Kidney capillary endothelial cell (primary cell): ENCODE data around the gene KANSL1.
"Not testable (repeated sequence)": the region's sequence is repeated elsewhere in the genome, so short reads cannot be mapped to it uniquely, and the experiment has no call there.

Experiments
- DNase-seq: peaks from one replicate; pipeline ENCODE4 v3.0.0-alpha.2; 2018; ENCODE audit warnings: low spot score

KANSL1 gene

GRCh38 chr17:46110219-46110618 lies 83.0 kb downstream of the KANSL1 start:
- no peak for DNase-seq

- no peak for DNase-seq
Observed at GRCh38 chr17:46109603-46110189, 83.5 kb downstream of the KANSL1 start.

- no peak for DNase-seq
Observed at GRCh38 chr17:46108550-46109110, 84.6 kb downstream of the KANSL1 start.

DNA sequence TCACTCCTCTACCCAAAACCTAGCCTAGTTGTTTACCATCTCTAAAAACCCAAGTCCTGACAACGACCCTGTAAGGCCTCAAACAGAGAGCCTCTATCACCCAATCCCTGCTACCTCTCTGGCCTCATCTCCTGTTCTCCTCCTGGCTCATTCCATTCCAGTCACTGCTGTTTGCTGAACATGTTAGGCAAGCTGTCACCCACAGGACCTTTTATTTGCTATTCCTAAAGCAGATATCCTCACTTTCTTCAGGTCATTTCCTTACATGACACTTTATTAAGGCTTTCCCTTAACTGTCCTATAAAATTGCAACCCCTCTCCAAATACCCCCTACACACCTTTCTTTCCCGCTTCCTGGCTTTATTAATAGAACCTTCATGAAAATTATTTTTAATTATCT lies 85.1 kb downstream of the KANSL1 start:
- DNase-seq: no peak

- peak; percentile 58 for DNase-seq
Observed at GRCh38 chr17:46106966-46107644, 86.1 kb downstream of the KANSL1 start.

GRCh38 chr17:46102806-46103205 lies 90.4 kb downstream of the KANSL1 start:
- not testable (repeated sequence) for DNase-seq

DNA sequence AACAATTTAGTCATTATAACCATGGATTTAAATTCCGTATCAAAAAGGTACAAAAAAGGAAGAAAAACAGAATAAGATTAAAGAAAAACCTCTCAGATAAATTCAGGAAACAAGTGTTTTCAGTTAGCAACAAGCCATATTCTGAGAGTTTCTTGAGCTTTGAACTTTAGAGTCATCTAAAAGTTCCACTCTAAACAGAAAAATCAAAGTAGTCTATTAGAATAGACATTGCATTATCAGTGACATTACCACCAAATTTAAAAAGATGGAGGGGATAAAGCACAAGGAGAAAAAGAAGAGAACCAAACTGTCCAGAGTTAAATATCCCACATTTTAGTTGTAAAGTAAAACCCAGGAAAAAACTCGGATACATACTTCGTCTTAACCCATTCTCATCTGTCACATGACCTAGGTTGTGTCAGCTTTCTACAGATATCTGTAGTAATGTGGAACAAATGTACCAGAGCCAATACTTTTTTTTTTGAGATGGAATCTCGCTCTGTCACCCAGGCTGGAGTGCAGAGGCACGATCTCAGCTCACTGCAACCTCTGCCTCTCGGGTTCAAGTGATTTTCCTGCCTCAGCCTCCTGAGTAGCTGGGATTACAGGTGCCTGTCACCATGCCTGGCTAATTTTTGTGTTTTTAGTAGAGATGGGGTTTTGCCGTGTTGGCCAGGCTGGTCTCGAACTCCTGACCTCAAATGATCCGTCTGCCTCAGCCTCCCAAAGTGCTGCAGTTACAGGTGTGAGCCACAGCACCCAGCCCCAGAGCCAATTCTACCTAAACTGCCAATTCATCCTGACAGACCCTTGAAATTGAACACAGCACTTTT lies 91.2 kb downstream of the KANSL1 start:
- DNase-seq: not testable (repeated sequence)

GRCh38 chr17:46100590-46100989 lies 92.6 kb downstream of the KANSL1 start:
- no peak for DNase-seq

DNA sequence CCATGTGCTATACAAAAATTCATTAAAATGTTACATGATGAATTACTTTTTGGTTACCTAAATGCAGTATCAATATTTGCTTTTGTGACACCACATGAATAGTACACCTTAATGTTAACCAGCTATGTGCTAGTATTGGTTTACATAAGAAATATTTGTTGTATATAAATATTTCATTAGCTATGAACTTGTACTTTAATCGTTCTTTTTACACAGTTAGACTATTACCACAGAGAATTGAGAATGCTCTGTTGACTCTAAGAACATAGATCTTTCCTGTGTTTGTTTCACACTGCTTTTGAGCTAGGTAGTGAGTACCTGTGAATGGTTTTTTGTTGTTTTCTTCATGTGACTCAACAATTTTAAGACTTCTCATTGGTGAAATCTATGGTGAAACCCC lies 93.4 kb downstream of the KANSL1 start:
- no peak for DNase-seq

DNA sequence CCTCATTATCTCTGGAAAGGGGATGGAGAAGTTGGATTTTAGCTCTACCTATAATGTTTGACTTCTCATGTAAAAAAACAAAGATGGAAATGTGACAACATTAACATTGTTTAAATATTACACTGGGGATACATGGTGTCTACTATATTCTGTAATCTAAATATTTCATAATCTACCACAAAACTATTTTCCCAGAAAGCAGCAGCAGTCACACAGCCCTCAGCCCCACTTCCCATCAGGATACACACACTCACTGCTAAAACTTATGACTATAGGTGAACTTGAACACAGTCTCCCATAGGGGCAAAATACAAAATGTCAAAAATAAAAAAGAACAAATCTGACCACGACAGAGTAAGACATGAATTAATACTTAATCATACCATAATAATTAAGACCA lies 95.7 kb downstream of the KANSL1 start:
- no peak for DNase-seq

GRCh38 chr17:46092991-46093390 lies 100.2 kb downstream of the KANSL1 start:
- DNase-seq: no peak

GRCh38 chr17:46090871-46091270 lies 102.4 kb downstream of the KANSL1 start:
- DNase-seq: no peak

- no peak for DNase-seq
Observed at GRCh38 chr17:46089389-46089965, 103.8 kb downstream of the KANSL1 start.

GRCh38 chr17:46088595-46088994 lies 104.6 kb downstream of the KANSL1 start:
- no peak for DNase-seq

GRCh38 chr17:46087871-46088270 lies 105.4 kb downstream of the KANSL1 start:
- not testable (repeated sequence) for DNase-seq

GRCh38 chr17:46086821-46087220 lies 106.4 kb downstream of the KANSL1 start:
- DNase-seq: no peak

GRCh38 chr17:46085522-46085921 lies 107.7 kb downstream of the KANSL1 start:
- no peak for DNase-seq

DNA sequence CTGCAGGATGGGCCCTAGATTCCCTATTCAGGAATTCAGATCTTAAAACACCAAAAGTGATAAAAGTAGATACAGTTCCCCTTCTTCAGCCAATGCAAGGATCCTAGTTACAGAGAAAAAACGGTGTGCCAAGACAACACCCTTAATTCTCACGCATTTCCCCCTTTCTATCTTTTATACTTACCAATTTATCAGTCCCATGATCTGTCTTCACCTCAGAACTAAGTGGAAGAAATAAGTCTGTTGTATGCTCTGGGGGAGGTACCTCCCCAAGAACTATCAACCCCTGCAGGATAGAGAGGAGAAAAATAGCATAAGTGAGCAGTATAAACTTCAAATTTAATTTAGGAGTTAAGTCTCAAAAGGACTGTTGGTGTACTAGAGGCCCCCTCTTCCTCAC lies 111.0 kb downstream of the KANSL1 start:
- DNase-seq: no peak

GRCh38 chr17:46081018-46081320 lies 112.3 kb downstream of the KANSL1 start:
- no peak for DNase-seq

GRCh38 chr17:46080118-46081017 lies 112.9 kb downstream of the KANSL1 start:
- DNase-seq: no peak

DNA sequence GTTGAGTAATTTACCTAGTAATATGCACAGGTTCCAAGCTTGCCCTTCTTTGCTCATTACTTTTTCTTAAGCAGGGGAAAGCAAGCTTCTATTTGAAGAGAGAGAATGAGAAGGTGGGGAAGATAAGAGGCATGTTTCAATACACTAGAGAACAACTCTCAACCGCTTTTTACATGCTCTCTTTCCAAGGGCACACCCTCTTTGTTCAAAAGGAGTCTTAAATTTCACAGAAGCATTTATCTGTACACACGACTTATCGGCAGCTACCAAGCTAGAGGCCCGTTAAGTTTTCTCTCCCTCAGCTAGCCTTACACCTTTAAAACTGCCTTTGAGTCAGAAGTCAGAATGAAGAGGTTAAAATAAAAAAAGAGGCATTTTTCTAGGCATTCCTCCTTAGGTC lies 114.6 kb downstream of the KANSL1 start:
- DNase-seq: no peak

DNA sequence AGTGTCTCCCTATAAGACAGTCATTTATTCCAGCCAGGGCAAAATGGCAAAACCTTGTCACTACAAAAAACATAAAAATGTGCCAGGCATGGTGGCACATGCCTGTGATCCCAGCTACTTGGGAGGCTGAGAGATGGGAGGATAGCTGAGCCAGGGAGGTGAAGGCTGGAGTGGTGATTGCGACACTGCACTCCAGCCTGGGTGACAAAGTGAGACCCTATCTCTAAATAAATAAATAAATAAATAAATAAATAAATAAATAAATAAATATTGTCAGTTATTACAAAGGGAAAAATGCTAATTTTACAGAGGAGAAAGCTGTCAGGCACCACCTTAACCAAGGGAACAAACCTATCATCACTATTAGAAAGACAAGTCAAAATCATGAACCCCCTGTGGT lies 118.7 kb downstream of the KANSL1 start:
- DNase-seq: no peak
